GM21390 (cell line): Measurements from ENCODE around the gene GNB1.
A peak's percentile ranks its signal among the peaks of the same experiment; 100 is the strongest.

Experiments used
- ATAC-seq: cut with Tn5 transposase; IDR thresholded peaks from one replicate; pipeline ENCODE4 v1.9.1; 2021; ENCODE audit not compliant: unreplicated experiment

The GNB1 gene

GRCh38 chr1:1786836-1787605 lies 103.9 kb downstream of the GNB1 start:
- no peak for ATAC-seq

- no peak for ATAC-seq
These were observed 105.2 kb downstream of the GNB1 start for GRCh38 chr1:1785666-1786065.

- ATAC-seq: no peak
These were observed 106.0 kb downstream of the GNB1 start for GRCh38 chr1:1784933-1785332.

- no peak for ATAC-seq
These were observed 107.6 kb downstream of the GNB1 start for GRCh38 chr1:1783320-1783719.

GRCh38 chr1:1782399-1783221 lies 108.3 kb downstream of the GNB1 start:
- ATAC-seq: no peak

- no peak for ATAC-seq
These were observed 109.4 kb downstream of the GNB1 start for GRCh38 chr1:1781526-1781903.

- ATAC-seq: no peak
These were observed 110.0 kb downstream of the GNB1 start for GRCh38 chr1:1780598-1781525.

GRCh38 chr1:1779691-1780597 lies 110.9 kb downstream of the GNB1 start:
- peak; percentile 33 for ATAC-seq

- no peak for ATAC-seq
These were observed 111.6 kb downstream of the GNB1 start for GRCh38 chr1:1779320-1779675.

GRCh38 chr1:1778663-1779319 lies 112.1 kb downstream of the GNB1 start:
- peak; percentile 66 for ATAC-seq

- peak; percentile 25 for ATAC-seq
These were observed 112.8 kb downstream of the GNB1 start, which contains the start of gene NADK for GRCh38 chr1:1777950-1778662. Gene NADK (minus strand): TSS chr1:1778470. CDS start chr1:1765406, 13,064 bp downstream.

- no peak for ATAC-seq
These were observed 113.3 kb downstream of the GNB1 start for GRCh38 chr1:1777583-1777899.

- no peak for ATAC-seq
These were observed 114.0 kb downstream of the GNB1 start for GRCh38 chr1:1776672-1777582.

GRCh38 chr1:1775327-1776226 lies 115.3 kb downstream of the GNB1 start:
- no peak for ATAC-seq

- ATAC-seq: no peak
These were observed 117.0 kb downstream of the GNB1 start for GRCh38 chr1:1773874-1774273.

GRCh38 chr1:1771096-1771495 lies 119.8 kb downstream of the GNB1 start:
- no peak for ATAC-seq

- ATAC-seq: no peak
These were observed 120.8 kb downstream of the GNB1 start for GRCh38 chr1:1770102-1770501.
